ENCODE data around the gene SMIM1. TPM values are rescaled to one million over a fixed set of nuclear protein-coding genes. Genes with fewer than 3 reads are reported as not detected.
"Not testable (repeated sequence)": the region's sequence is repeated elsewhere in the genome, so short reads cannot be mapped to it uniquely, and the experiment has no call there.

SMIM1 gene
- total RNA-seq, 1 donor from 2014 or later, result 2.1 TPM

DNA sequence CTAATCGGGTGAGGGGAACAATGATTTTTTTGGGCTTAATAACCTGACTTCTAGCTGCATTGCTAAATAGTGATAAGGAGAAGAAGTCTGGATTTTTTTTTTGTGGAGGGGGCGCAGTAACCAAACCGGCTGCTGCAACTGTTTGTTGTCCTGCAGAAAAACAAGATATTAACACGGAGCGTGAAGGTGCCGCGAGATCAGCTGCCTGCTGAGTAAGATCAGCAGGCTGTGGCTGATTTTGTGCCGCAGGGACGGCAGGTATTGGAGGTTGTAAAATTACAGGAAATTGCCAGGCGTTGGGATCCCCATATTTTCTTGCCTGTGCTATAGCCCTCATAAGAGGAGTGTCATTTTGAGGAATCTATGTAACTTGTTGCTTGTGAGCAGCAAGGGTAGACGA, 32.5 kb downstream of the SMIM1 start:
- Mint-ChIP-seq H3K27ac (ENCODE audit: unreplicated experiment) (no peak overlapping the region), H3K27me3 (ENCODE audit: unreplicated experiment) (peaks cover 7% of the 10 kb centered on the region), H3K4me1 (ENCODE audit: unreplicated experiment) (no peaks in the 10 kb centered on the region), H3K36me3 (ENCODE audit: low read depth, unreplicated experiment) (peaks cover 5% of the 10 kb centered on the region), H3K9me3 (ENCODE audit: unreplicated experiment) (peaks cover 8% of the 10 kb centered on the region), H3K4me3 (ENCODE audit: unreplicated experiment) (no peak overlapping the region)
- TF ChIP-seq CTCF (IDR thresholded peaks at IDR 0.05; ENCODE audit: unreplicated experiment), result no peak
- no peak for DNase-seq (ENCODE audit: low spot score)

- Mint-ChIP-seq H3K4me1 (ENCODE audit: unreplicated experiment) (no peaks in the 10 kb centered on the region), H3K27ac (ENCODE audit: unreplicated experiment) (no peak overlapping the region), H3K36me3 (ENCODE audit: low read depth, unreplicated experiment) (peaks cover 7% of the 10 kb centered on the region), H3K27me3 (ENCODE audit: unreplicated experiment) (peaks cover 4% of the 10 kb centered on the region), H3K9me3 (ENCODE audit: unreplicated experiment) (peaks cover 8% of the 10 kb centered on the region), H3K4me3 (ENCODE audit: unreplicated experiment) (no peak overlapping the region)
- TF ChIP-seq CTCF (IDR thresholded peaks at IDR 0.05; ENCODE audit: unreplicated experiment), result no peak
- no peak for DNase-seq (ENCODE audit: low spot score)
These were observed 35.2 kb downstream of the SMIM1 start for GRCh38 chr1:3807769-3808168.

GRCh38 chr1:3809680-3810079, 37.1 kb downstream of the SMIM1 start:
- Mint-ChIP-seq H3K9me3 (ENCODE audit: unreplicated experiment) (peaks cover 8% of the 10 kb centered on the region), H3K27ac (ENCODE audit: unreplicated experiment) (no peak overlapping the region), H3K4me1 (ENCODE audit: unreplicated experiment) (no peaks in the 10 kb centered on the region), H3K4me3 (ENCODE audit: unreplicated experiment) (no peak overlapping the region), H3K36me3 (ENCODE audit: low read depth, unreplicated experiment) (peaks cover 16% of the 10 kb centered on the region), H3K27me3 (ENCODE audit: unreplicated experiment) (peaks cover 6% of the 10 kb centered on the region)
- TF ChIP-seq CTCF (IDR thresholded peaks at IDR 0.05; ENCODE audit: unreplicated experiment), result no peak
- no peak for DNase-seq (ENCODE audit: low spot score)

GRCh38 chr1:3810149-3810761, 37.7 kb downstream of the SMIM1 start:
- Mint-ChIP-seq H3K36me3 (ENCODE audit: low read depth, unreplicated experiment) (peaks cover 16% of the 10 kb centered on the region), H3K27ac (ENCODE audit: unreplicated experiment) (peak overlapping the region; percentile 17)
- not testable (repeated sequence) for H3K4me1 Mint-ChIP-seq (ENCODE audit: unreplicated experiment); H3K4me3 Mint-ChIP-seq (ENCODE audit: unreplicated experiment); H3K9me3 Mint-ChIP-seq (ENCODE audit: unreplicated experiment); H3K27me3 Mint-ChIP-seq (ENCODE audit: unreplicated experiment); DNase-seq (ENCODE audit: low spot score)

- Mint-ChIP-seq H3K27me3 (ENCODE audit: unreplicated experiment) (peaks cover 9% of the 10 kb centered on the region), H3K4me1 (ENCODE audit: unreplicated experiment) (no peaks in the 10 kb centered on the region), H3K27ac (ENCODE audit: unreplicated experiment) (no peak overlapping the region), H3K36me3 (ENCODE audit: low read depth, unreplicated experiment) (peaks cover 20% of the 10 kb centered on the region), H3K9me3 (ENCODE audit: unreplicated experiment) (no peaks in the 10 kb centered on the region), H3K4me3 (ENCODE audit: unreplicated experiment) (no peak overlapping the region)
- DNase-seq (ENCODE audit: low spot score), result no peak
- no peak for TF ChIP-seq CTCF (IDR thresholded peaks at IDR 0.05; ENCODE audit: unreplicated experiment)
These were observed 39.0 kb downstream of the SMIM1 start for GRCh38 chr1:3811595-3811911.

Data from endothelial cell (in vitro differentiated cells).